Heart left ventricle (tissue), 16 donors: ENCODE measurements around the gene ACVR1. TPM values are rescaled to one million over a fixed set of nuclear protein-coding genes. Genes with fewer than 3 reads are reported as not detected.
"Not testable (repeated sequence)": the region's sequence is repeated elsewhere in the genome, so short reads cannot be mapped to it uniquely, and the experiment has no call there.

Experiments used
- ATAC-seq, 4 donors: fragments of 200-7000 bp; cut with Tn5 transposase; one replicate each; pipeline ENCODE4 v1.9.1; 2020 to 2022; ENCODE audit warnings: moderate library complexity in 4 of 4, mild to moderate bottlenecking in 3 of 4, moderate number of reproducible peaks in 1 of 4
- DNase-seq, 5 donors: peaks; one replicate each; pipeline ENCODE4 v3.0.0-alpha.2; 2020
- H3K27ac ChIP-seq, 12 donors: fragments of 200-600 bp; sonication (generic) in 4 of 12; one replicate each; pipeline versions ENCODE4 v1.5.0 to v1.8.0; 2016 to 2022; ENCODE audit warnings: mild to moderate bottlenecking in 2 of 12
- H3K27me3 ChIP-seq, 9 donors: fragments of 200-600 bp; sonication (generic) in 2 of 9; one replicate each; pipeline versions ENCODE4 v1.5.1 to v1.8.0; 2016 to 2022; ENCODE audit warnings: mild to moderate bottlenecking in 3 of 9
- H3K36me3 ChIP-seq, 9 donors: fragments of 200-600 bp; sonication (generic) in 2 of 9; one replicate each; pipeline versions ENCODE4 v1.5.0 to v1.8.0; 2018 to 2022; ENCODE audit warnings: mild to moderate bottlenecking in 2 of 9
- H3K4me1 ChIP-seq, 12 donors: fragments of 200-600 bp; sonication (generic) in 4 of 12; one replicate each; pipeline versions ENCODE4 v1.5.0 to v1.8.0; 2016 to 2022; ENCODE audit warnings: mild to moderate bottlenecking in 3 of 12
- H3K4me3 ChIP-seq, 12 donors: fragments of 200-600 bp; sonication (generic) in 4 of 12; one replicate each; pipeline versions ENCODE4 v1.5.0 to v1.8.0; 2017 to 2022; ENCODE audit warnings: mild to moderate bottlenecking in 9 of 12, moderate library complexity in 4 of 12
- H3K9me3 ChIP-seq, 12 donors: fragments of 200-600 bp; sonication (generic) in 4 of 12; one replicate each; pipeline versions ENCODE4 v1.5.0 to v1.8.0; 2016 to 2022; ENCODE audit warnings: mild to moderate bottlenecking in 1 of 12
- POLR2A ChIP-seq, 2 donors: fragments of 450-650 bp; IDR thresholded peaks; one replicate each; pipeline ENCODE4 v1.6.1; 2017; ENCODE audit warnings: antibody characterized with exemption in 2 of 2, mild to moderate bottlenecking in 2 of 2, moderate library complexity in 2 of 2
- WGBS, 4 donors: extraction: QIAGEN DNeasy Blood & Tissue Kit in 2 of 4; methylation state at CpG; one replicate each; pipeline versions ENCODE4 v1.1.5 to v1.1.7; 2013 to 2018; 5-methylcytosine and 5-hydroxymethylcytosine counted together
- intact Hi-C, 10 donors: fragments of 100-400 bp; cut with DNase I; formaldehyde crosslinking; loops; one replicate each; pipeline versions ENCODE4 v1.11.1 to v1.14.2; 2022
- polyA plus RNA-seq, 2 donors: library from polyadenylated mRNA; stranded (reverse); fragments of 200-250 nt; gene quantifications; one replicate each; pipeline ENCODE4 v1.2.3, GENCODE V29; 2013
- total RNA-seq, 9 donors: library from RNA; depleted of rRNA in 2 of 9; stranded (reverse); fragments of >200 nt in 2 of 9; fragmentation: NEBNext Ultra II Directional in 3 of 9; extraction: Animal tissue kit (Norgen Biotek cat#: 25700) in 3 of 9; gene quantifications; one replicate each; pipeline versions ENCODE4 v1.1.0 to v1.2.4, GENCODE V29; 2016 to 2023
- TF ChIP-seq, protein P1 (sequence below), 12 donors: fragments of 200-600 bp; sonication (generic) in 4 of 12; IDR thresholded peaks; one replicate each; pipeline versions ENCODE4 v1.5.0 to v1.8.0; 2018 to 2022; ENCODE audit warnings: antibody characterized with exemption in 12 of 12, mild to moderate bottlenecking in 5 of 12
- donor health status: ischemic (EF 13 %, LVEDD 7.1; RV severe dilation, severe dysfunction).
- donor health status: healthy with polysubstance abuse.
- donor health status: DM: no; HTN: yes; CAD: no.
- donor health status: DM: no; HTN: no; CAD: no.
- donor health status: ischemic (EF 25% LVEDD 6.9; RV normal size, moderate dysfunction).
- donor health status: ischemic (EF 25% LVEDD 5.7; RV mildly dilated, moderate dysfunction).
- donor health status: healthy.
- donor health status: DM: yes; HTN: yes; CAD: no.
- donor health status: ischemic (EF 35%, LVEDD 5.7; RV mildly dilated, moderate dysfunction).
- donor health status: nonischemic (EF 11% LVEDD 7.7; RV severe dilation, severe dysfunction).
- donor health status: DM: yes; HTN: yes; CAD: no.
- donor health status: PGD.
- donor health status: ischemic (EF 29% LVEDD 5.4; RV normal size, mild dysfunction).
- donor health status: nonischemic (EF 23%, LVEDD 6.1; RV moderate dilation, normal function).

Gene ACVR1
- total and polyA plus RNA-seq, 11 donors, result 5.6 to 37.6 (median 23.9) TPM

DNA sequence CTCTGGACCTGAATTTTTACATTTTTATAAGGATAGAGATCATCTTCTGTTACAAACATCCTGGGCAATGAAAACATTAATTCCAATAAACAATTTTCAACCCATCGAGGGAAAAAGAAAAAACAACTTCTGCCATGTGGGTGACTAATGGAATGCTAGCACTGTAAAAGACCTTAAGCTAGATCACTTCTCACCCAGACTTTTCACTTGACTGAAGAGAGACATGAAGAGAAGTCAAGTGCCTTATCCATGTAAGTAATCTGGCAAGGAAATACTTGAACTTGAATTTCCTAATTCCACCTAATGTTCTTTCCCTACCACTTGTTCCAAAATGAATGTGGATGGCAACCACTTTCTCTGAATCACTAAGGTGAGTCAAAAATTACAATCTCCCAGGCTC lies 149.2 kb downstream of the ACVR1 start:
- no peak for TF ChIP-seq POLR2A (IDR thresholded peaks at IDR 0.05)
- TF ChIP-seq, protein P1, sequence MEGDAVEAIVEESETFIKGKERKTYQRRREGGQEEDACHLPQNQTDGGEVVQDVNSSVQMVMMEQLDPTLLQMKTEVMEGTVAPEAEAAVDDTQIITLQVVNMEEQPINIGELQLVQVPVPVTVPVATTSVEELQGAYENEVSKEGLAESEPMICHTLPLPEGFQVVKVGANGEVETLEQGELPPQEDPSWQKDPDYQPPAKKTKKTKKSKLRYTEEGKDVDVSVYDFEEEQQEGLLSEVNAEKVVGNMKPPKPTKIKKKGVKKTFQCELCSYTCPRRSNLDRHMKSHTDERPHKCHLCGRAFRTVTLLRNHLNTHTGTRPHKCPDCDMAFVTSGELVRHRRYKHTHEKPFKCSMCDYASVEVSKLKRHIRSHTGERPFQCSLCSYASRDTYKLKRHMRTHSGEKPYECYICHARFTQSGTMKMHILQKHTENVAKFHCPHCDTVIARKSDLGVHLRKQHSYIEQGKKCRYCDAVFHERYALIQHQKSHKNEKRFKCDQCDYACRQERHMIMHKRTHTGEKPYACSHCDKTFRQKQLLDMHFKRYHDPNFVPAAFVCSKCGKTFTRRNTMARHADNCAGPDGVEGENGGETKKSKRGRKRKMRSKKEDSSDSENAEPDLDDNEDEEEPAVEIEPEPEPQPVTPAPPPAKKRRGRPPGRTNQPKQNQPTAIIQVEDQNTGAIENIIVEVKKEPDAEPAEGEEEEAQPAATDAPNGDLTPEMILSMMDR (IDR thresholded peaks at IDR 0.05), result no peak
- Histone ChIP-seq H3K4me3 (no peak overlapping the region), H3K9me3 (peaks cover 0 to 52% (median 17%) of the 10 kb centered on the region in 12 donors), H3K4me1 (no peaks in the 10 kb centered on the region), H3K27ac (no peak overlapping the region), H3K36me3 (peaks cover 0 to 23% (median 0%) of the 10 kb centered on the region in 9 donors), H3K27me3 (no peaks in the 10 kb centered on the region)
- intact Hi-C loops, result no loop called here
- WGBS, 4 donors, result 89 to 100% (median 92%) methylated on average over 1 of the region's 1 CpG
- DNase-seq (no peak), ATAC-seq (no peak)

- no peak for TF ChIP-seq POLR2A (IDR thresholded peaks at IDR 0.05)
- TF ChIP-seq, protein P1 (IDR thresholded peaks at IDR 0.05), result no peak
- DNase-seq (no peak), ATAC-seq (no peak)
- Histone ChIP-seq H3K4me3 (no peak overlapping the region), H3K27ac (no peak overlapping the region), H3K36me3 (peaks cover 0 to 23% (median 0%) of the 10 kb centered on the region in 9 donors), H3K9me3 (peaks cover 0 to 56% (median 20%) of the 10 kb centered on the region in 12 donors), H3K4me1 (no peaks in the 10 kb centered on the region), H3K27me3 (no peaks in the 10 kb centered on the region)
- WGBS, 4 donors, result 85 to 93% (median 89%) methylated on average over 1 of the region's 1 CpG
- intact Hi-C loops, result no loop called here
These were observed 150.3 kb downstream of the ACVR1 start for GRCh38 chr2:157725846-157726245.

DNA sequence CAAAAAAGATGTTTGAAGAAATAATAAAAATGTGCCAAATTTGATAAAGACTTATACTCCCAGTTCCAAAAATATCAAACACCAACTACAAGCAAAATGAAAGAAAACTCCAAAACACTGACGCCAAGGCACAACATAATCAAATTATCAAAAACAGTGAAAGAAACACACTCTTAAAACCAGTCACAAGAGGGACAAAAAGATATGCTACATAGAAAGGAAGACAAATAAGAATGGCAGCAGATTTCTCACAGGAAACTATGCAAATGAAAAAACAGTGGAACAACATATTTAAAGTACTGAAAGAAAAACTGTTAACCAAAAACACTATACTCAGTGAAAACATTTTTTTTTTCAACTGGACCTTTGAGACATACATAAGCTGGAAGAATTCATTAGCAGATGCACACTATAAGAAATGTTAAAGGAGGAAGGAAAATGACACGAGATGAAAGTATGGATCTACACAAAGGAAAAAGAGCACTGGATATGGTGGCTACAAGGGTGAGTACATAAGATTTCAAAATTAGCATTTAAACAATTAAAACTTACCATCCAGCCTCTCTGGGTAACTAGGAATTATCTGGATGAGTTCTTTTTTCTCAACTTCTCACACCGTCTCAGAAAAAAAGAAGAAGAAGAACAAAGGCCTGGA lies 153.4 kb downstream of the ACVR1 start:
- H3K4me3 ChIP-seq, result no peak overlapping the region
- ATAC-seq, result no peak
- 92 to 99% (median 96%) methylated on average over 3 of the region's 3 CpGs for WGBS, 4 donors
- no peaks in the 10 kb centered on the region for H3K4me1 ChIP-seq
- H3K36me3 ChIP-seq, result peaks cover 0 to 28% (median 0%) of the 10 kb centered on the region in 9 donors
- TF ChIP-seq POLR2A (IDR thresholded peaks at IDR 0.05), result no peak
- TF ChIP-seq, protein P1 (IDR thresholded peaks at IDR 0.05), result no peak
- no peak overlapping the region for H3K27ac ChIP-seq
- H3K27me3 ChIP-seq, result no peaks in the 10 kb centered on the region
- H3K9me3 ChIP-seq, result peaks cover 0 to 42% (median 20%) of the 10 kb centered on the region in 12 donors
- intact Hi-C loops, result no loop called here
- DNase-seq, result no peak

GRCh38 chr2:157720504-157720903 lies 155.6 kb downstream of the ACVR1 start:
- Histone ChIP-seq H3K27ac (no peak overlapping the region), H3K27me3 (no peaks in the 10 kb centered on the region), H3K4me3 (no peak overlapping the region), H3K36me3 (peaks cover 0 to 30% (median 5%) of the 10 kb centered on the region in 9 donors), H3K4me1 (no peaks in the 10 kb centered on the region), H3K9me3 (peaks cover 0 to 42% (median 20%) of the 10 kb centered on the region in 12 donors)
- intact Hi-C loops, result no loop called here
- DNase-seq, result no peak
- TF ChIP-seq, protein P1 (IDR thresholded peaks at IDR 0.05), result no peak
- TF ChIP-seq POLR2A (IDR thresholded peaks at IDR 0.05), result no peak
- ATAC-seq, result no peak
- WGBS, 4 donors, result 95 to 97% (median 97%) methylated on average over 2 of the region's 2 CpGs

- H3K27me3 ChIP-seq, H3K27ac ChIP-seq, H3K36me3 ChIP-seq, intact Hi-C loops, H3K4me1 ChIP-seq, ATAC-seq, DNase-seq, H3K4me3 ChIP-seq: not testable (repeated sequence)
- H3K9me3 ChIP-seq, result peaks cover 0 to 52% (median 16%) of the 10 kb centered on the region in 12 donors
- WGBS, 4 donors, result 86 to 97% (median 89%) methylated on average over 5 of the region's 5 CpGs
These were observed 171.5 kb downstream of the ACVR1 start for GRCh38 chr2:157704653-157705052.

DNA sequence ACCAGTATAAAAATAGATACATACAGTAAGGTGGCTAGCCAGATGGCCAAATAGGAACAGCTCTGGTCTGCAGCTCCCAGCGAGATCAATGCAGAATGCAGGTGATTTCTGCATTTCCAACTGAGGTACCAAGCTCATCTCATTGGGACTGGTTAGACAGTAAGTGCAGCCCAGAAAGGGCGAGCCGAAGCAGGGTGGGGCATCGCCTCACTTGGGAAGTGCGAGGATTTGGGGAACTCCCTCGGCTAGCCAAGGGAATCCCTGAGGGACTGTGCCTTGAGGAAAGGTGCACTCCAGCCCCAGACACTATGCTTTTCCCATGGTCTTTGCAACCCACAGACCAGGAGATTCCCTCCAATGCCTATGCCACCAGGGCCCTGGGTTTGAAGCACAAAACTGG lies 172.0 kb downstream of the ACVR1 start:
- ATAC-seq, H3K27me3 ChIP-seq, H3K4me3 ChIP-seq, DNase-seq, H3K4me1 ChIP-seq, H3K27ac ChIP-seq, intact Hi-C loops, H3K36me3 ChIP-seq: not testable (repeated sequence)
- 95 to 98% (median 96%) methylated on average over 6 of the region's 6 CpGs for WGBS, 4 donors
- peaks cover 0 to 47% (median 16%) of the 10 kb centered on the region in 12 donors for H3K9me3 ChIP-seq
